ENCODE results near the gene SULF2. TPM values are rescaled to one million over a fixed set of nuclear protein-coding genes. Genes with fewer than 3 reads are reported as not detected.

The SULF2 gene
- total and polyA plus RNA-seq, 3 donors from 2014 or later = 61.5 to 117 (median 95.6) TPM

DNA sequence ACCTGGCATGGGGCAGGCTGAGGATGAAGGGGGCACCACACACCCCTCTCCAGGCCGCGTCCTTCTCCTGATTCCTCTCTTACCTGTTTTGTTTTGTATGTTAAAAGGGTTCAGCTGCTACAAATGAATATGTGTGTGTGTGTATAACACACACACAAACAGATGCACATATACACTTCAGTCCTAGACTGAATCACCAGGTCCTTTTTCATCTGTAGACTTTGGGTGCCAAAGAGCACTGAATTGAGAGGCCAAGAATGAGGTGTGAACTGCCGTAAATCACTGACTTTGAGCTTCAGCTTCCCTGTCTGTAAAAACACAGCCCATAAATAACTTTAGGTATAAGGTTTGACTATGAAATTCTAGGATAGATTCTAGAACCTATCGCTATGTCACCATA lies 40.5 kb downstream of the SULF2 start:
- intact Hi-C loops (cut with DNase I; ENCODE audit: low total_unique reads) = no loop called here
- Histone ChIP-seq H3K27me3 (no peaks in the 10 kb centered on the region), H3K4me1 (peaks cover 14% of the 10 kb centered on the region), H3K27ac (no peak overlapping the region), H3K36me3 (ENCODE audit: low read depth, missing control alignments) (no peaks in the 10 kb centered on the region), H3K9me3 (no peaks in the 10 kb centered on the region), H3K4me3 (no peak overlapping the region)
- TF ChIP-seq, protein P1, sequence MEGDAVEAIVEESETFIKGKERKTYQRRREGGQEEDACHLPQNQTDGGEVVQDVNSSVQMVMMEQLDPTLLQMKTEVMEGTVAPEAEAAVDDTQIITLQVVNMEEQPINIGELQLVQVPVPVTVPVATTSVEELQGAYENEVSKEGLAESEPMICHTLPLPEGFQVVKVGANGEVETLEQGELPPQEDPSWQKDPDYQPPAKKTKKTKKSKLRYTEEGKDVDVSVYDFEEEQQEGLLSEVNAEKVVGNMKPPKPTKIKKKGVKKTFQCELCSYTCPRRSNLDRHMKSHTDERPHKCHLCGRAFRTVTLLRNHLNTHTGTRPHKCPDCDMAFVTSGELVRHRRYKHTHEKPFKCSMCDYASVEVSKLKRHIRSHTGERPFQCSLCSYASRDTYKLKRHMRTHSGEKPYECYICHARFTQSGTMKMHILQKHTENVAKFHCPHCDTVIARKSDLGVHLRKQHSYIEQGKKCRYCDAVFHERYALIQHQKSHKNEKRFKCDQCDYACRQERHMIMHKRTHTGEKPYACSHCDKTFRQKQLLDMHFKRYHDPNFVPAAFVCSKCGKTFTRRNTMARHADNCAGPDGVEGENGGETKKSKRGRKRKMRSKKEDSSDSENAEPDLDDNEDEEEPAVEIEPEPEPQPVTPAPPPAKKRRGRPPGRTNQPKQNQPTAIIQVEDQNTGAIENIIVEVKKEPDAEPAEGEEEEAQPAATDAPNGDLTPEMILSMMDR (IDR thresholded peaks at IDR 0.05) = no peak
- no peak for TF ChIP-seq POLR2A (IDR thresholded peaks at IDR 0.05)
- WGBS, 2 donors = 93 to 97% methylated on average over 4 of the region's 4 CpGs
- no peak for DNase-seq

DNA sequence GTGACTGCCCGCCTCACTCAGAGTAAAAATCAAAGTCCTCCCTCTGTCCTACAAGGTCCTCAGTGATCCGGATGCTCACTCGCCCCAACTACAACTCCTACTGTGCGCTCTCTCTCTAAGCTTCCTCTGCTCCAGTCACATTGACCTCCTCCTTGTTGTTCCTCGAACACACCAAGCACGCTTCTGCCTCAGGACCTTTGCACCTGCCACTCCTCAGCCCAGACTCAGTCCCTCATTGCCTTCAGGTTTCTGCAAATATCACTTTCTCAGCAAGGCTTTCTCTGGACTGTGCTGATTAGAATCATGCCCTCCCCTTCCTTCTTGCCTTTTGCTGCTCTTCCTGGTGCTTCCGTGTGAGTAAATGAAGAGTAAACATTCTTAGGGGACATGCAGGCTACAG lies 41.6 kb downstream of the SULF2 start:
- TF ChIP-seq, protein P1 (IDR thresholded peaks at IDR 0.05) = no peak
- TF ChIP-seq POLR2A (IDR thresholded peaks at IDR 0.05) = no peak
- H3K4me1 ChIP-seq = peaks cover 4% of the 10 kb centered on the region
- H3K36me3 ChIP-seq (ENCODE audit: low read depth, missing control alignments) = no peaks in the 10 kb centered on the region
- H3K9me3 ChIP-seq = no peaks in the 10 kb centered on the region
- intact Hi-C loops (cut with DNase I; ENCODE audit: low total_unique reads) = no loop called here
- DNase-seq = no peak
- WGBS, 2 donors = 90 to 97% methylated on average over 7 of the region's 7 CpGs
- H3K4me3 ChIP-seq = no peak overlapping the region
- no peaks in the 10 kb centered on the region for H3K27me3 ChIP-seq
- H3K27ac ChIP-seq = no peak overlapping the region

GRCh38 chr20:47741669-47742608 lies 43.3 kb downstream of the SULF2 start:
- no peak overlapping the region for H3K27ac ChIP-seq
- 77 to 79% methylated on average over 21 to 22 of the region's 22 CpGs for WGBS, 2 donors
- DNase-seq = no peak
- H3K36me3 ChIP-seq (ENCODE audit: low read depth, missing control alignments) = no peaks in the 10 kb centered on the region
- intact Hi-C loops (cut with DNase I; ENCODE audit: low total_unique reads) = no loop called here
- TF ChIP-seq, protein P1 (IDR thresholded peaks at IDR 0.05) = no peak
- TF ChIP-seq POLR2A (IDR thresholded peaks at IDR 0.05) = no peak
- H3K4me1 ChIP-seq = no peaks in the 10 kb centered on the region
- no peaks in the 10 kb centered on the region for H3K9me3 ChIP-seq
- no peaks in the 10 kb centered on the region for H3K27me3 ChIP-seq
- no peak overlapping the region for H3K4me3 ChIP-seq

- 72 to 81% methylated on average over 11 of the region's 11 CpGs for WGBS, 2 donors
- TF ChIP-seq, protein P1 (IDR thresholded peaks at IDR 0.05) = no peak
- TF ChIP-seq POLR2A (IDR thresholded peaks at IDR 0.05) = no peak
- no peak overlapping the region for H3K4me3 ChIP-seq
- no peaks in the 10 kb centered on the region for H3K36me3 ChIP-seq (ENCODE audit: low read depth, missing control alignments)
- DNase-seq = peak; percentile 32
- H3K9me3 ChIP-seq = no peaks in the 10 kb centered on the region
- intact Hi-C loops (cut with DNase I; ENCODE audit: low total_unique reads) = no loop called here
- H3K4me1 ChIP-seq = no peaks in the 10 kb centered on the region
- H3K27me3 ChIP-seq = no peaks in the 10 kb centered on the region
- no peak overlapping the region for H3K27ac ChIP-seq
Observed at GRCh38 chr20:47740862-47741184, 44.5 kb downstream of the SULF2 start.

All from testis (tissue), 3 donors.